CD4-positive, alpha-beta T cell treated with Interleukin-1 beta for 1 hour (primary cell): ENCODE data around the gene RNU7-1.
A peak's percentile ranks its signal among the peaks of the same experiment; 100 is the strongest.

Source experiments
- DNase-seq, 2 donors: peaks; one replicate each; pipeline ENCODE4 v3.0.0-alpha.2; 2020 to 2022

Gene RNU7-1

DNA sequence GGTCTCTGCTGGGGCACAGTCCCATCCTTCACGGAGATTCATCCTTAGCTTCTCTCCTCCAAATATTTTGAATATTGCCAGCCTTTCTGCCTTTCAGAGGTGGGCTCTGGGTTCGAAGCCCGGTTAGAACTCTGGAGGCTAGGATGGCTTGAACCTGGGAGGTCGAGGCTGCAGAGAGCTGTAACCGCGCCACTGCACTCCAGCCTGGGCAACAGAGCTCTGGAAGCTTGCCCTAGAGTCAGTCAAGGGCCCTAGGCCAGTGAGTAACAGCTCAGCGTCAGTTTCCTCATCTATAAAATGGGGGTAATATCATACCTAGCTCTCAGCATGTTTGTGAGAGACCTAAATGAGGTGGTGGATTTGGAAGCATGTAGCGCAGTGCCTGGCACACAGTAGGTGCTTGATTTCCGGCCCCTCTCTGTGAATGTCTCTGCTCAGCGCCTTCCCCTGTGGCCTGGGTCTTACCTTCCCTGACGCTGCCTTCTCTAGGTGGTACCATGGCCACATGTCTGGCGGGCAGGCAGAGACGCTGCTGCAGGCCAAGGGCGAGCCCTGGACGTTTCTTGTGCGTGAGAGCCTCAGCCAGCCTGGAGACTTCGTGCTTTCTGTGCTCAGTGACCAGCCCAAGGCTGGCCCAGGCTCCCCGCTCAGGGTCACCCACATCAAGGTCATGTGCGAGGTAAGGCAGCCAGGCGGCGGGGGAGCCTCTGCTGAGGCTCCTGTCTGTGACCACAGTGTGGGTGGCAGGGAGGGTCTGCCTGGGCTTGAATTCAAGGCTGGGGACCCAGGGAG lies 10.9 kb downstream of the RNU7-1 start:
- DNase-seq = no peak

GRCh38 chr12:6955108-6956020 lies 11.7 kb downstream of the RNU7-1 start:
- no peak for DNase-seq

- DNase-seq = peak in 1 of 2 donors; percentile 48
Measured at GRCh38 chr12:6956021-6956727, 12.6 kb downstream of the RNU7-1 start.

GRCh38 chr12:6957151-6957701 lies 13.6 kb downstream of the RNU7-1 start:
- DNase-seq = peak in 1 of 2 donors; percentile 68

GRCh38 chr12:6957741-6958608 lies 14.4 kb downstream of the RNU7-1 start:
- no peak for DNase-seq

- no peak for DNase-seq
Measured at GRCh38 chr12:6958609-6959057, 15.0 kb downstream of the RNU7-1 start.

DNA sequence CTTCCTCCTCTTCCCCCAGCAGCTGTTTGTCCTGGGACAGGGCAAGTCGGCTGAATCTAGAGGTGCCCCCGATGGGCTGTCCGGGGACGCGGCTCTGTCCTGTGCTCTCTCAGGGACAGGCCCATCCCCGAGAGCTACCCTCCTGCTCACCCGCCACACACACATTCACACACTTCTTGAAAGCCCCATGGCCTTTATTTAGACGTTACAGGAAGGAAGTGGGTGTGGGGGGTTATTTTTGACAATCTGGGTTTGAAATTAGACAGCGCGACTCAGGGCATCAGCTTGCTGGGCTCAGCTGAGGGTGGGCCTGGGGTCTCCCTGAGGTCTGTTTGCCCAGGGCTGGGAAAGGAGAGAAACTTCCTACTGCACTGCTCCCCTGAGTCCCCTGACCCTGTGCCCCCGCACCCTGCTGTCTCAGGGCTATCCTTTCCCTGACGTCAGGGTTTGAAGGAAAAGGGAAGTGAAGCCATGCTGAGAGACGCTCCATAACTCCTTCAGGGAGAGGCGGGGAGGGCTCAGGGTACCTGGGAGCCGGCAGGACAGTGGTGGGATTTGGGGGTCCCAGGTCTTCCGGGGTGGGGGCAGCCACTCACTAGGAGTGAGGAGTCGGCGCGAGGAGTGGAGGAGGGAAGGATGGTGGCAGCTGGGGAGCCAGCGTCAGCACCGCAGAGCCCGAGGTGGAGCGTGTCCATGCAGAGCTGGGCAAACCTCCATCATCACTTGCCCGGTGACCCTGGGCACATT lies 15.6 kb downstream of the RNU7-1 start:
- DNase-seq = peak; percentile 85 to 88

GRCh38 chr12:6959805-6960592 lies 16.4 kb downstream of the RNU7-1 start:
- DNase-seq = no peak

GRCh38 chr12:6960593-6961277 lies 17.1 kb downstream of the RNU7-1 start:
- DNase-seq = peak; percentile 51 to 57

DNA sequence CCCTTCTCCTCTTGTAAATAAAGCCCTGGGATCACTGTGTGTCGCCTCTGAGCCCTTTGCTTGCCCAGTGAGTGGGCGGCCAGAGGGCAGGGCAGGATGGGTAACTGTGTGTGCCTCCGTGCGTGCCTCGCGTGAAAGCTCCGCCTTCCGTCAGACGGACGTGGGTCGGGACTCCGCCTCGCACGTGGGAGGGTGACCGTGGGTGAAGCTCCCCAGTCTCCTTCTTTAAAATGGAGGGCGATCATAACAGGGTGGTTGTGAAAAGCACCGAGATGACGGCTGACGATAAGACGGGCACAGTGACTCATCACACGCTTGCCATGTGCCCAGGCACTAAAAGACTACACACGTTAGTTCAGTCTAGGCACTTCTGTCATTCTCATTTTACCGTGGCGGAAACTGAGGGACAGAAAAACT lies 17.7 kb downstream of the RNU7-1 start:
- peak; percentile 92 to 93 for DNase-seq

DNA sequence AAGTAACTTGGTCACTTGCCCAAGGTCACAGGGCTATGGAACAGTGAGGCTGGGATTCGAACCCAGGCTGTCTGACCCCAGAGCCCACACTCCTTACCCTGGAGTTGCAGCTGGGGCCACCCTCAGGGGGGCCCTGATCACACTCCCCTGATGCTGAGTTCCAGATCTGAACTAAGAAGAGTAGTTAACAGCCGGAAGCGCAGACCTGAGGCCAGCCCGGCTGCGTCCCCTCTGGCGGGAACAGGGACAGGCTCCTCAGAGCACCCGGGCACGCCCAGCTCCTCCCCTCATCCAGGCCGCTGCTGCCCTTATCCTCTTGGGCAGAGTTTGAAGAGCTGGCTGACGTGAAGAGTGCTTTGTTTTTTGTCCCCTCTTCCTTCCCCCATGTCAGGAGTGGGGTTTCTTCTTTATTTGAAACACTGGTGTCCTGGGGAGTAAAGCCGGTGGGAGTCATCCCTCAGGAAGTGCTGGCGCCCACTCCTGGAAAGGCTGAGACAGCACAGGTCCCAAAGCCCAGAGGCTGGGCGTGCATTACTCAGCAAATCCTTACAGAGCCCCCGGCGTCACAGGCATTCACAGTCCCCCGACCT lies 18.2 kb downstream of the RNU7-1 start:
- DNase-seq = peak in 1 of 2 donors; percentile 57

GRCh38 chr12:6962285-6963015 lies 18.8 kb downstream of the RNU7-1 start:
- no peak for DNase-seq

DNA sequence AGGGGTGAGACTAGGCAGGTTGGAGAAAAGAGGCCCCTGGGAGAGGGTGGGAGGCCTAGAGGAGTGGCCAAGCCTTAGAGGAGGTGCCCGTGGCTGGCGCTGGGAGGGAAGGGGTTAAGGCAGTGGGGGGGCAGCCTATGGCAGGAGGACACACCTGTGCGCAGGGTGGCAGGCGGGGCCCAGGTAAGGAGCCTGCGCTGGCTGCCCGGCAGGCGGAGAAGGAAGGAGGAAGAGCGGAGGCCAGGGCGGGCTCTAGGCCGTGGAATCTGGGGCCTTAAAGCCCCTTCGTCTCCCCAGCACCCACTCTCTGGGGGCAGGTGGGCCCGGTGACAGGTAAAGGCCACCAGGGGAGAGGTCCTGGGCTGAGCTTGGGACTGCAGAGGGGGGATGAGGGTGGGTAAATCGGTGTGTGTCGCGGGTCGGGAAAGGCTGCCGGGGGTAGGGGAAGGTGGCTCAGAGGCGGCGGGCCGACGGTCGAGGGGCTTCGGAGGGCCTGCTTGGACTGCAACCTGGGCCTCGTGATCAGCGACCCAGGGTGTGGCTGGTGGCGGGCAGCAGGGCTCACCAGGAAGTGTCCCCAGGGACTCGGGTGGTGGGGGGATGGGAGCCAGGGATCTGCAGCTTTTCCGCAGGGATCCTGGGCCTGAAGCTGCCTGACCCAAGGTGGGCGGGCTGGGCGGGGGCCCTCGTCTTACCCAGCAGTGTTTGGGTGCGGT lies 19.6 kb downstream of the RNU7-1 start:
- no peak for DNase-seq

- DNase-seq = no peak
Measured at GRCh38 chr12:6963791-6964413, 20.3 kb downstream of the RNU7-1 start.

- no peak for DNase-seq
Measured at GRCh38 chr12:6964605-6965025, 21.0 kb downstream of the RNU7-1 start.

DNA sequence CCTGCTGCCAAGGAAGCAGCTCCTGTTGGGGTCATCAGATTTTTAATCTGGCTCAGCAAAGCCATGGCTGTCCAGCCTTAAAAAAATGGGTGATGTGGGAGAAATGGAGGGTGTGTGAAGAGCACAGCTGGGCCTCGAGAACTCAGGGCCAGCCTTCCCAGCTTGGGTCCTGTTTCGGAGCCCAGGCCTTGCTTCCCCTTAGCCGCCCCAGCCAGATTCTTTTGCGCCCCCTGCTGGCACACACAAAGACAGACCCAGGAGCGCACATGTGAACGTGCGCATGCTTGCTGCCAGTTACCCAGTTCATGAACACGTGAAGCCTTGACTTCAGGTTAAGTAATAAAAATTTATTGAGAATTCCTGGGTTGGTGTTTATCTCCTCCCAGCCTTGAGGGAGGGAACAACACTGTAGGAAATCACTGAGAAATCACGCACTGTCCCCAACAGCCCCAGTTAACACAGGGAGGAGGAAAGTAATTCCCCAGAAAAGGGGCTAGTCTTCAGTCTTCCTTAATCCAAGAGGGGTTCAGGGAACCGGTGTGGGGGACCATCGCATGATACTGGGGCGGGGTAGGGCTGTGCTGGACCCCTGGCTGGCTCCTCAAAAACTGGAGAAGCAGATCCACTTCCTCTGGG lies 21.5 kb downstream of the RNU7-1 start:
- DNase-seq = peak; percentile 91 to 92

DNA sequence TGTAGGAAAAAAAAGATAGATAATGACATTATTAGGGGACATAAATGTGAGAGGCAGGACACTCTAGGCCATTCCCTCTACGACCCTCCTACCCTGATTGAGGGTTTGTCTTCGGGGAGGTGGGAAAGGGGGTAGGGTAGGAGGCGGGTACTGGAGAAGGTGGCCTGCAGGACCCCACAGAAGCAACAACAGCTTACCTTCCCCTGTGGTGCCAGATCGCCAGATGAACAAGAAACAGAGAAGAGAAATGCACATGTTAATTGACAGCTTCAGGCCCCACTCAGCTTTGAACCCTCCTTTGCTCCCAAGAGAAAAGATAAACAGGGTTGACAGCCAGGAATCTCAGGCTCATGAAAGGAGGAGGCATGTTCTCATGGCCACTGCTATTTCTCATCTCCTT lies 22.1 kb downstream of the RNU7-1 start:
- DNase-seq = no peak
